BJ (cell line): ENCODE data around the gene RRM1. TPM values are rescaled to one million over a fixed set of nuclear protein-coding genes. Genes with fewer than 3 reads are reported as not detected.

ENCODE experiments used
- CTCF ChIA-PET: fragments of 350-600 bp; formaldehyde crosslinking; extraction: SDS; loops from one replicate; lab custom pipeline; 2021; ENCODE audit warnings: antibody characterized with exemption, inconsistent platforms; lab: Yijun Ruan, JAX
- POLR2A ChIA-PET: fragments of 300-600 bp; sonication (Branson Sonifier 250); formaldehyde crosslinking; extraction: SDS; loops from one replicate; lab custom pipeline; 2021; ENCODE audit warnings: antibody characterized with exemption; lab: Charles Lee
- DNase-seq: peaks from one replicate; pipeline ENCODE4 v3.0.0-alpha.2; 2011; ENCODE audit warnings: low read depth
- H3K27me3 ChIP-seq: 2 replicates; pipeline ENCODE4 v1.6.0; 2011; ENCODE audit warnings: low read length; ENCODE audit not compliant: control insufficient read depth, insufficient read depth
- H3K36me3 ChIP-seq: 2 replicates; pipeline ENCODE4 v1.5.1; 2011; ENCODE audit warnings: low read length; ENCODE audit not compliant: control insufficient read depth, insufficient read depth
- H3K4me3 ChIP-seq: 2 replicates; pipeline ENCODE4 v1.5.1; 2011; ENCODE audit warnings: low read depth, mild to moderate bottlenecking, control low read depth, low read length
- CTCF ChIP-seq: IDR thresholded peaks from 2 replicates; pipeline ENCODE4 v1.5.1; 2011; ENCODE audit warnings: low read depth, mild to moderate bottlenecking, control low read depth, inconsistent platforms, low read length, moderate library complexity; ENCODE audit not compliant: insufficient read depth
- polyA plus RNA-seq: library from polyadenylated mRNA; depleted of rRNA; stranded (reverse); fragments of >200 nt; gene quantifications from 2 replicates; pipeline ENCODE4 v1.2.3, GENCODE V29; 2011

Gene RRM1
- polyA plus RNA-seq, 1 experiment, result 68.9 TPM

- DNase-seq, result no peak
- peaks cover 2% of the 10 kb centered on the region; the same call in 1 of the 2 replicates for H3K36me3 ChIP-seq
- ChIA-PET CTCF (no interaction called here), POLR2A (interaction anchor here (0.5 kb wide), 1 partner anchor 144 kb away, joined by 5 read pairs; no protein-coding TSS in a partner anchor)
- no peak overlapping the region for H3K4me3 ChIP-seq
- H3K27me3 ChIP-seq, result no peaks in the 10 kb centered on the region
- no peak for TF ChIP-seq CTCF
Observed at GRCh38 chr11:4061700-4062099, 32.9 kb upstream of the RRM1 start.

GRCh38 chr11:4063348-4063747 is 31.3 kb upstream of the RRM1 start:
- Histone ChIP-seq H3K27me3 (no peaks in the 10 kb centered on the region), H3K4me3 (no peak overlapping the region), H3K36me3 (peaks cover 2% of the 10 kb centered on the region; the same call in 1 of the 2 replicates)
- peak; percentile 61 for DNase-seq
- ChIA-PET POLR2A (interaction anchor here (0.8 kb wide), 1 partner anchor 9 kb away, joined by 3 read pairs; no protein-coding TSS in a partner anchor), CTCF (interaction anchor here (1.4 to 14.8 kb wide), 5 partner anchors 10 to 222 kb away, joined by 3 to 524 read pairs (median 13); partner anchors contain the start of genes RHOG and STIM1)
- TF ChIP-seq CTCF, result no peak

- H3K27me3 ChIP-seq, result no peaks in the 10 kb centered on the region
- no peaks in the 10 kb centered on the region; the same call in 1 of the 2 replicates for H3K36me3 ChIP-seq
- TF ChIP-seq CTCF, result no peak
- ChIA-PET POLR2A (no interaction called here), CTCF (interaction anchor here (0.5 to 14.8 kb wide), 8 partner anchors 9 to 223 kb away, joined by 3 to 524 read pairs (median 4); partner anchors contain the start of genes RHOG and STIM1)
- no peak for DNase-seq
- no peak overlapping the region for H3K4me3 ChIP-seq
Observed at GRCh38 chr11:4064278-4064955, 30.2 kb upstream of the RRM1 start.

GRCh38 chr11:4065086-4065485 is 29.5 kb upstream of the RRM1 start:
- DNase-seq, result no peak
- Histone ChIP-seq H3K4me3 (no peak overlapping the region), H3K27me3 (no peaks in the 10 kb centered on the region), H3K36me3 (no peaks in the 10 kb centered on the region; the same call in 1 of the 2 replicates)
- ChIA-PET POLR2A (no interaction called here), CTCF (interaction anchor here (0.5 to 14.8 kb wide), 6 partner anchors 9 to 224 kb away, joined by 3 to 524 read pairs (median 3); partner anchors contain the start of genes RHOG and STIM1)
- TF ChIP-seq CTCF, result no peak

- ChIA-PET POLR2A (no interaction called here), CTCF (interaction anchor here (0.8 to 14.8 kb wide), 5 partner anchors 8 to 224 kb away, joined by 3 to 524 read pairs (median 3); partner anchors contain the start of genes RHOG and STIM1)
- H3K27me3 ChIP-seq, result no peaks in the 10 kb centered on the region
- DNase-seq, result no peak
- H3K36me3 ChIP-seq, result no peaks in the 10 kb centered on the region
- no peak overlapping the region for H3K4me3 ChIP-seq
- TF ChIP-seq CTCF, result no peak
Observed at GRCh38 chr11:4065601-4066377, 28.8 kb upstream of the RRM1 start.
